SK-N-SH (cell line): Measurements from ENCODE around the gene OTOS. TPM values are rescaled to one million over a fixed set of nuclear protein-coding genes. Genes with fewer than 3 reads are reported as not detected.

ENCODE experiments used
- CTCF ChIA-PET: fragments of 300-600, 350-600 bp; formaldehyde crosslinking; extraction: SDS; loops from one replicate; lab custom pipeline; 2021; lab: Yijun Ruan, JAX
- POLR2A ChIA-PET: fragments of 350-600 bp; sonication (Branson Sonifier 250); formaldehyde crosslinking; extraction: SDS; loops from one replicate; lab custom pipeline; 2020; ENCODE audit warnings: antibody characterized with exemption, inconsistent platforms; lab: Yijun Ruan, JAX
- DNase-seq: peaks from one replicate; pipeline ENCODE4 v3.0.0; 2012
- H2AFZ ChIP-seq: fragments of 200-600 bp; sonication (generic); 2 replicates; pipeline ENCODE4 v1.8.1; 2016; ENCODE audit warnings: antibody characterized with exemption, mild to moderate bottlenecking, low read depth
- H3F3A ChIP-seq: fragments of 200-600 bp; sonication (generic); replicated peaks from 2 replicates; pipeline ENCODE3; 2016; ENCODE audit warnings: antibody characterized with exemption, mild to moderate bottlenecking; ENCODE audit not compliant: insufficient read depth
- H3K27ac ChIP-seq, 2 experiments: fragments of 200-500 bp in 1 of 2; fragments of 200-600 bp in 1 of 2; sonication (Bioruptor generic) in 1 of 2; sonication (generic), shearing (Covaris generic) in 1 of 2; 2 replicates each; pipeline versions ENCODE4 v1.5.1 to v1.6.1; 2014 to 2016; ENCODE audit warnings: low read depth in 2 of 2, inconsistent platforms in 1 of 2, low read length in 1 of 2, mild to moderate bottlenecking in 1 of 2, mixed read lengths in 1 of 2
- H3K27me3 ChIP-seq: fragments of 200-600 bp; sonication (generic), shearing (Covaris generic); 2 replicates; pipeline ENCODE4 v1.6.1; 2016; ENCODE audit warnings: mixed run types; ENCODE audit not compliant: insufficient read depth
- H3K36me3 ChIP-seq, 2 experiments: fragments of 200-500 bp in 1 of 2; fragments of 200-600 bp in 1 of 2; sonication (Bioruptor generic) in 1 of 2; sonication (generic) in 1 of 2; replicated peaks in 1 of 2; 2 replicates each; pipeline versions ENCODE3 to v1.5.1; 2014 to 2016; ENCODE audit warnings: low read length in 1 of 2, mild to moderate bottlenecking in 1 of 2; ENCODE audit not compliant: insufficient read depth in 2 of 2, control insufficient read depth in 1 of 2
- H3K4me1 ChIP-seq, 2 experiments: fragments of 200-500 bp in 1 of 2; fragments of 200-600 bp in 1 of 2; sonication (Bioruptor generic) in 1 of 2; sonication (generic), shearing (Covaris generic) in 1 of 2; 2 replicates each; pipeline versions ENCODE4 v1.5.1 to v1.6.1; 2014 to 2016; ENCODE audit warnings: low read depth in 1 of 2, low read length in 1 of 2, mixed run types in 1 of 2; ENCODE audit not compliant: insufficient read depth in 2 of 2, control insufficient read depth in 1 of 2
- H3K4me2 ChIP-seq: fragments of 200-600 bp; sonication (generic), shearing (Covaris generic); 2 replicates; pipeline ENCODE4 v1.6.1; 2017; ENCODE audit warnings: mixed run types
- H3K4me3 ChIP-seq, 2 experiments: fragments of 200-500 bp in 1 of 2; fragments of 200-600 bp in 1 of 2; sonication (Bioruptor generic) in 1 of 2; sonication (generic), shearing (Covaris generic) in 1 of 2; 2 replicates each; pipeline versions ENCODE4 v1.5.1 to v1.8.1; 2014 to 2016; ENCODE audit warnings: low read depth in 2 of 2, inconsistent platforms in 1 of 2, low read length in 1 of 2, mild to moderate bottlenecking in 1 of 2, mixed read lengths in 1 of 2, moderate library complexity in 1 of 2
- H3K79me2 ChIP-seq: fragments of 200-600 bp; sonication (generic); 2 replicates; pipeline ENCODE4 v1.8.1; 2017; ENCODE audit warnings: mild to moderate bottlenecking; ENCODE audit not compliant: insufficient read depth
- H3K9ac ChIP-seq: fragments of 200-600 bp; sonication (generic); 2 replicates; pipeline ENCODE4 v1.6.1; 2017; ENCODE audit warnings: mixed run types
- H3K9me2 ChIP-seq: fragments of 200-600 bp; sonication (generic); 2 replicates; pipeline ENCODE4 v1.6.1; 2017; ENCODE audit warnings: mixed run types
- H3K9me3 ChIP-seq: fragments of 200-600 bp; sonication (generic); 2 replicates; pipeline ENCODE4 v1.6.1; 2017; ENCODE audit warnings: mixed run types, mild to moderate bottlenecking, moderate library complexity
- H4K20me1 ChIP-seq: fragments of 200-600 bp; sonication (generic); 2 replicates; pipeline ENCODE4 v1.6.1; 2017; ENCODE audit warnings: mild to moderate bottlenecking, mixed run types; ENCODE audit not compliant: insufficient read depth
- ELF1 ChIP-seq: IDR thresholded peaks from 2 replicates; pipeline ENCODE4 v1.4.0; 2012
- EP300 ChIP-seq, 2 experiments: IDR thresholded peaks; 2 replicates each; pipeline versions ENCODE4 v1.4.0 to v1.6.1; 2012; ENCODE audit warnings: borderline replicate concordance in 1 of 2, low read depth in 1 of 2, low read length in 1 of 2
- EZH2phosphoT487 ChIP-seq: fragments of 200-600 bp; sonication (generic); IDR thresholded peaks from 2 replicates; pipeline ENCODE4 v1.6.1; 2017; ENCODE audit warnings: low read depth, mixed run types, mild to moderate bottlenecking, antibody characterized with exemption, moderate library complexity, borderline replicate concordance
- FOSL2 ChIP-seq: IDR thresholded peaks from 2 replicates; pipeline ENCODE4 v1.4.0; 2012; ENCODE audit warnings: low read depth, mild to moderate bottlenecking, moderate library complexity, borderline replicate concordance
- FOXJ3 ChIP-seq: sonication (generic); formaldehyde crosslinking; IDR thresholded peaks from 2 replicates; pipeline ENCODE4 v1.5.1; 2020; ENCODE audit warnings: mild to moderate bottlenecking, missing genetic modification reagents
- FOXM1 ChIP-seq: IDR thresholded peaks from 2 replicates; pipeline ENCODE4 v1.4.0; 2012; ENCODE audit warnings: low read depth, mild to moderate bottlenecking
- GABPA ChIP-seq: IDR thresholded peaks from 2 replicates; pipeline ENCODE4 v1.4.0; 2012; ENCODE audit warnings: low read depth, mild to moderate bottlenecking
- GATA2 ChIP-seq: sonication (generic); formaldehyde crosslinking; IDR thresholded peaks from 2 replicates; pipeline ENCODE4 v1.5.0; 2020; ENCODE audit warnings: mild to moderate bottlenecking, missing genetic modification reagents
- IRF3 ChIP-seq: fragments of 150-350 bp; IDR thresholded peaks from 2 replicates; pipeline ENCODE4 v1.6.1; 2016; ENCODE audit warnings: mild to moderate bottlenecking, low read depth, low read length
- JUND ChIP-seq: IDR thresholded peaks from 2 replicates; pipeline ENCODE4 v1.4.0; 2012
- MXI1 ChIP-seq: IDR thresholded peaks from 2 replicates; pipeline ENCODE4 v1.6.1; 2012; ENCODE audit warnings: mild to moderate bottlenecking, low read depth, low read length, improper control_type of control experiment
- NFIC ChIP-seq: IDR thresholded peaks from 2 replicates; pipeline ENCODE4 v1.4.0; 2012; ENCODE audit warnings: borderline replicate concordance
- NRF1 ChIP-seq: IDR thresholded peaks from 2 replicates; pipeline ENCODE4 v1.6.1; 2012; ENCODE audit warnings: low read depth, mild to moderate bottlenecking, low read length
- RCOR1 ChIP-seq: fragments of 150-350 bp; IDR thresholded peaks from 2 replicates; pipeline ENCODE4 v1.6.1; 2017; ENCODE audit warnings: antibody characterized with exemption, low read length
- RFX5 ChIP-seq: IDR thresholded peaks from 2 replicates; pipeline ENCODE4 v1.6.1; 2012; ENCODE audit warnings: mild to moderate bottlenecking, improper control_type of control experiment, low read length
- TEAD4 ChIP-seq: IDR thresholded peaks from 2 replicates; pipeline ENCODE4 v1.4.0; 2012; ENCODE audit warnings: mild to moderate bottlenecking, borderline replicate concordance; ENCODE audit not compliant: insufficient read depth
- USF1 ChIP-seq: IDR thresholded peaks from 2 replicates; pipeline ENCODE4 v1.4.0; 2012; ENCODE audit warnings: low read depth, borderline replicate concordance
- USF2 ChIP-seq: fragments of 150-350 bp; IDR thresholded peaks from 2 replicates; pipeline ENCODE4 v1.6.1; 2017; ENCODE audit warnings: antibody characterized with exemption, low read length, low read depth, borderline replicate concordance
- YY1 ChIP-seq: IDR thresholded peaks from 2 replicates; pipeline ENCODE4 v1.4.0; 2012; ENCODE audit warnings: low read depth, mild to moderate bottlenecking
- ZBTB33 ChIP-seq: IDR thresholded peaks from 2 replicates; pipeline ENCODE4 v1.4.0; 2012; ENCODE audit warnings: low read depth, borderline replicate concordance
- WGBS: methylation state at CpG from one replicate; pipeline ENCODE4 v1.1.6; 2017; ENCODE audit warnings: low lambda C conversion rate; 5-methylcytosine and 5-hydroxymethylcytosine counted together
- polyA plus RNA-seq, 3 experiments: library from polyadenylated mRNA; depleted of rRNA; stranded (reverse); fragments of >200 nt; gene quantifications; 2 replicates each; pipeline ENCODE4 v1.2.3, GENCODE V29; 2012

The OTOS gene
- polyA plus RNA-seq, 1 of the 3 experiments (the other 2 are of a cell fraction) = not detected

GRCh38 chr2:240159251-240159839, 18.9 kb upstream of the OTOS start:
- no peaks in the 10 kb centered on the region for H3K79me2 ChIP-seq
- no peaks in the 10 kb centered on the region for H3K36me3 ChIP-seq
- no peak overlapping the region for H2AFZ ChIP-seq
- ChIA-PET CTCF (interaction anchor here (1.6 kb wide), 1 partner anchor 9 kb away, joined by 5 read pairs; no protein-coding TSS in a partner anchor), POLR2A (interaction anchor here (0.6 kb wide), 1 partner anchor 12 kb away, joined by 3 read pairs; no protein-coding TSS in a partner anchor)
- DNase-seq = no peak
- no peaks in the 10 kb centered on the region for H3K9me2 ChIP-seq
- no peak overlapping the region for H3K4me2 ChIP-seq
- WGBS = 63% methylated on average over 18 of the region's 21 CpGs
- H3K27ac ChIP-seq = no peak overlapping the region
- no peaks in the 10 kb centered on the region for H3F3A ChIP-seq
- H3K9me3 ChIP-seq = no peaks in the 10 kb centered on the region
- no peak overlapping the region for H3K4me3 ChIP-seq
- H3K9ac ChIP-seq = no peak overlapping the region
- TF ChIP-seq GABPA (no peak), FOXM1 (no peak), JUND (no peak), FOXJ3 (CRISPR knock-in tag) (no peak), IRF3 (no peak), ZBTB33 (no peak), GATA2 (CRISPR knock-in tag) (no peak), RFX5 (no peak), EZH2phosphoT487 (no peak), USF2 (no peak), RCOR1 (no peak), NRF1 (no peak), USF1 (no peak), NFIC (no peak), YY1 (no peak), FOSL2 (no peak), TEAD4 (no peak), ELF1 (no peak), MXI1 (no peak), EP300 (IDR thresholded peaks at IDR 0.05; ENCODE audit: borderline replicate concordance in 1 of 2, low read depth in 1 of 2, low read length in 1 of 2) (no peak)
- TF ChIP-seq, all 33 proteins: peak for 0
- Histone ChIP-seq H4K20me1 (no peaks in the 10 kb centered on the region), H3K4me1 (no peaks in the 10 kb centered on the region), H3K27me3 (no peaks in the 10 kb centered on the region)
